ENCODE measurements around the gene DRD3. TPM values are rescaled to one million over a fixed set of nuclear protein-coding genes. Genes with fewer than 3 reads are reported as not detected.

Gene DRD3
- total RNA-seq, result not detected

GRCh38 chr3:114178770-114179368, at the start of gene DRD3:
TSS of gene DRD3 (minus strand) at chr3:114179052. CDS start at chr3:114171992, 7,060 bp downstream.
- peaks cover 0 to under 1% of the 10 kb centered on the region in 2 donors for H3K36me3 Mint-ChIP-seq (ENCODE audit: insufficient read depth in 2 of 2)
- H3K4me1 Mint-ChIP-seq (ENCODE audit: low read depth), result peaks cover 4% of the 10 kb centered on the region
- no peak within 1 kb of the TSS for H3K4me3 Mint-ChIP-seq
- ATAC-seq (replicated peaks in 1 of 2) (no peak), DNase-seq (peak in 1 of 2 donors; percentile 21)
- no peak within 1 kb of the TSS for H3K27ac Mint-ChIP-seq
- H3K9me3 Mint-ChIP-seq, result peaks cover 0 to 5% of the 10 kb centered on the region in 2 donors
- peaks cover 29% of the 10 kb centered on the region for H3K27me3 Mint-ChIP-seq (ENCODE audit: low read depth)

- Mint-ChIP-seq H3K4me1 (ENCODE audit: low read depth) (peaks cover 79% of the 10 kb centered on the region), H3K4me3 (peak overlapping the region; percentile 84 to 87), H3K27ac (no peak overlapping the region), H3K27me3 (ENCODE audit: low read depth) (no peaks in the 10 kb centered on the region), H3K9me3 (peaks cover 7 to 10% of the 10 kb centered on the region in 2 donors), H3K36me3 (ENCODE audit: insufficient read depth in 2 of 2) (peaks cover 18 to 28% of the 10 kb centered on the region in 2 donors)
- ATAC-seq (replicated peaks in 1 of 2) (no peak), DNase-seq (no peak)
Measured at GRCh38 chr3:114227076-114227475, 48.2 kb upstream of the DRD3 start.

GRCh38 chr3:114226313-114226712, 47.5 kb upstream of the DRD3 start:
- peak overlapping the region; percentile 84 to 87 for H3K4me3 Mint-ChIP-seq
- peak overlapping the region; percentile 97 for H3K27ac Mint-ChIP-seq
- H3K27me3 Mint-ChIP-seq (ENCODE audit: low read depth), result no peaks in the 10 kb centered on the region
- DNase-seq (no peak), ATAC-seq (replicated peaks in 1 of 2) (no peak)
- peaks cover 7 to 10% of the 10 kb centered on the region in 2 donors for H3K9me3 Mint-ChIP-seq
- peaks cover 72% of the 10 kb centered on the region for H3K4me1 Mint-ChIP-seq (ENCODE audit: low read depth)
- peaks cover 20 to 29% of the 10 kb centered on the region in 2 donors for H3K36me3 Mint-ChIP-seq (ENCODE audit: insufficient read depth in 2 of 2)

- peaks cover 47% of the 10 kb centered on the region for H3K4me1 Mint-ChIP-seq (ENCODE audit: low read depth)
- DNase-seq (peak; percentile 32 to 46), ATAC-seq (replicated peaks in 1 of 2) (peak; percentile 64 to 66)
- peaks cover 23 to 29% of the 10 kb centered on the region in 2 donors for H3K36me3 Mint-ChIP-seq (ENCODE audit: insufficient read depth in 2 of 2)
- H3K27me3 Mint-ChIP-seq (ENCODE audit: low read depth), result no peaks in the 10 kb centered on the region
- peak overlapping the region; percentile 97 for H3K27ac Mint-ChIP-seq
- H3K4me3 Mint-ChIP-seq, result peak overlapping the region; percentile 64 to 72
- peaks cover 7 to 10% of the 10 kb centered on the region in 2 donors for H3K9me3 Mint-ChIP-seq
Measured at GRCh38 chr3:114223143-114223542, 44.3 kb upstream of the DRD3 start.

GRCh38 chr3:114221881-114222264, 43.0 kb upstream of the DRD3 start:
- peaks cover 23 to 36% of the 10 kb centered on the region in 2 donors for H3K36me3 Mint-ChIP-seq (ENCODE audit: insufficient read depth in 2 of 2)
- DNase-seq, result no peak
- peak; percentile 42 to 43 for ATAC-seq (replicated peaks in 1 of 2)
- peaks cover 38% of the 10 kb centered on the region for H3K4me1 Mint-ChIP-seq (ENCODE audit: low read depth)
- peak overlapping the region; percentile 92 for H3K27ac Mint-ChIP-seq
- no peaks in the 10 kb centered on the region for H3K27me3 Mint-ChIP-seq (ENCODE audit: low read depth)
- peak overlapping the region; percentile 48 to 74 for H3K4me3 Mint-ChIP-seq
- peaks cover 7 to 10% of the 10 kb centered on the region in 2 donors for H3K9me3 Mint-ChIP-seq

GRCh38 chr3:114221165-114221880, 42.5 kb upstream of the DRD3 start:
- Mint-ChIP-seq H3K9me3 (peaks cover 7 to 10% of the 10 kb centered on the region in 2 donors), H3K4me1 (ENCODE audit: low read depth) (peaks cover 32% of the 10 kb centered on the region), H3K4me3 (peak overlapping the region; percentile 48 to 74), H3K27ac (peak overlapping the region; percentile 92), H3K36me3 (ENCODE audit: insufficient read depth in 2 of 2) (peaks cover 22 to 36% of the 10 kb centered on the region in 2 donors), H3K27me3 (ENCODE audit: low read depth) (no peaks in the 10 kb centered on the region)
- DNase-seq, result peak; percentile 73 to 77
- ATAC-seq (replicated peaks in 1 of 2), result peak; percentile 52 to 60

- H3K4me1 Mint-ChIP-seq (ENCODE audit: low read depth), result peaks cover 16% of the 10 kb centered on the region
- peak overlapping the region; percentile 51 for H3K27ac Mint-ChIP-seq
Measured at GRCh38 chr3:114219741-114220140, 40.9 kb upstream of the DRD3 start.

GRCh38 chr3:114218578-114219185, 39.8 kb upstream of the DRD3 start:
- Mint-ChIP-seq H3K9me3 (no peaks in the 10 kb centered on the region), H3K36me3 (ENCODE audit: insufficient read depth in 2 of 2) (peaks cover 7 to 15% of the 10 kb centered on the region in 2 donors), H3K27ac (no peak overlapping the region), H3K4me3 (peak overlapping the region; percentile 38 to 70), H3K27me3 (ENCODE audit: low read depth) (no peaks in the 10 kb centered on the region), H3K4me1 (ENCODE audit: low read depth) (peaks cover 6% of the 10 kb centered on the region)
- peak; percentile 1 to 9 for ATAC-seq (replicated peaks in 1 of 2)
- DNase-seq, result peak; percentile 54 to 67

More at GRCh38 chr3:114219741-114220140, 40.9 kb upstream of the DRD3 start:
- peaks cover 11 to 22% of the 10 kb centered on the region in 2 donors for H3K36me3 Mint-ChIP-seq (ENCODE audit: insufficient read depth in 2 of 2)
- peaks cover 1 to 3% of the 10 kb centered on the region in 2 donors for H3K9me3 Mint-ChIP-seq
- DNase-seq (no peak), ATAC-seq (replicated peaks in 1 of 2) (no peak)
- H3K27me3 Mint-ChIP-seq (ENCODE audit: low read depth), result no peaks in the 10 kb centered on the region
- peak overlapping the region; percentile 70 to 74 for H3K4me3 Mint-ChIP-seq

- Mint-ChIP-seq H3K27me3 (ENCODE audit: low read depth) (no peaks in the 10 kb centered on the region), H3K4me1 (ENCODE audit: low read depth) (peaks cover 4% of the 10 kb centered on the region), H3K4me3 (no peak overlapping the region), H3K27ac (no peak overlapping the region), H3K36me3 (ENCODE audit: insufficient read depth in 2 of 2) (peaks cover 6 to 11% of the 10 kb centered on the region in 2 donors), H3K9me3 (no peaks in the 10 kb centered on the region)
- no peak for ATAC-seq (replicated peaks in 1 of 2)
- DNase-seq, result no peak
Measured at GRCh38 chr3:114218006-114218405, 39.2 kb upstream of the DRD3 start.

GRCh38 chr3:114217266-114217665, 38.4 kb upstream of the DRD3 start:
- Mint-ChIP-seq H3K4me3 (no peak overlapping the region), H3K36me3 (ENCODE audit: insufficient read depth in 2 of 2) (peaks cover 6 to 11% of the 10 kb centered on the region in 2 donors), H3K4me1 (ENCODE audit: low read depth) (peaks cover 11% of the 10 kb centered on the region), H3K27ac (no peak overlapping the region), H3K9me3 (no peaks in the 10 kb centered on the region), H3K27me3 (ENCODE audit: low read depth) (no peaks in the 10 kb centered on the region)
- no peak for DNase-seq
- no peak for ATAC-seq (replicated peaks in 1 of 2)

GRCh38 chr3:114216186-114216970, 37.5 kb upstream of the DRD3 start:
- Mint-ChIP-seq H3K27me3 (ENCODE audit: low read depth) (no peaks in the 10 kb centered on the region), H3K4me3 (no peak overlapping the region), H3K9me3 (no peaks in the 10 kb centered on the region), H3K27ac (no peak overlapping the region), H3K4me1 (ENCODE audit: low read depth) (peaks cover 18% of the 10 kb centered on the region), H3K36me3 (ENCODE audit: insufficient read depth in 2 of 2) (peaks cover 4 to 10% of the 10 kb centered on the region in 2 donors)
- no peak for DNase-seq
- no peak for ATAC-seq (replicated peaks in 1 of 2)

GRCh38 chr3:114214542-114215341, 35.9 kb upstream of the DRD3 start:
- H3K27me3 Mint-ChIP-seq (ENCODE audit: low read depth), result no peaks in the 10 kb centered on the region
- ATAC-seq (replicated peaks in 1 of 2) (peak; percentile 52 to 56), DNase-seq (peak; percentile 56 to 61)
- no peak overlapping the region for H3K4me3 Mint-ChIP-seq
- H3K4me1 Mint-ChIP-seq (ENCODE audit: low read depth), result peaks cover 18% of the 10 kb centered on the region
- H3K36me3 Mint-ChIP-seq (ENCODE audit: insufficient read depth in 2 of 2), result peaks cover 7 to 14% of the 10 kb centered on the region in 2 donors
- H3K27ac Mint-ChIP-seq, result no peak overlapping the region
- peaks cover 0 to 3% of the 10 kb centered on the region in 2 donors for H3K9me3 Mint-ChIP-seq

Measured in activated T-cell treated with anti-CD3 and anti-CD28 coated beads, Interleukin-2, amount 50 U/mL, for 72 hours (primary cell).